ENCODE measurements around the gene CYYR1.

CYYR1 gene

DNA sequence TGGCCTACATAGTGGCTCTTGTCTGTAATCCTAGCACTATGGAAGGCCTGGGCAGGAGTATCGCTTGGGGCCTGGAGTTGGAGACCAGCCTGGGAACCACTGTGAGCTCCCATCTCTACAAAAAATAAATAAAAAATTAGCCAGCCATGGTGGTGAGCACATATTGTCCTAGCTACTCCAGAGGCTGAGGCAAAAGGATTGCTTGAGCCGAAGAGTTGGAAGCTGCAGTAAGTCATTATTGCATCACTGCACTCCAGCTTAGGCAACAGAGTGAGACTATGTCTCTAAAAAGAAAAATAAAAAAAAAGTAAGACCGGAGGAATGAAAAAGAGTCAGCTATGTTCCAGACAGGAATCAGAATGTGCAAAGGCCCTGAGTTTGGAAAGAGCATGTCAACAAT lies 115.3 kb downstream of the CYYR1 start:
- TF ChIP-seq CTCF (IDR thresholded peaks at IDR 0.05; ENCODE audit: borderline replicate concordance, insufficient read depth, low read depth, low read length): no peak
- no peak overlapping the region for H3K4me3 ChIP-seq (ENCODE audit: low read depth, low read length)

- no peak overlapping the region for H3K4me3 ChIP-seq (ENCODE audit: low read depth, low read length)
- TF ChIP-seq CTCF (IDR thresholded peaks at IDR 0.05; ENCODE audit: borderline replicate concordance, insufficient read depth, low read depth, low read length): no peak
Observed at GRCh38 chr21:26453267-26453666, 119.8 kb downstream of the CYYR1 start.

DNA sequence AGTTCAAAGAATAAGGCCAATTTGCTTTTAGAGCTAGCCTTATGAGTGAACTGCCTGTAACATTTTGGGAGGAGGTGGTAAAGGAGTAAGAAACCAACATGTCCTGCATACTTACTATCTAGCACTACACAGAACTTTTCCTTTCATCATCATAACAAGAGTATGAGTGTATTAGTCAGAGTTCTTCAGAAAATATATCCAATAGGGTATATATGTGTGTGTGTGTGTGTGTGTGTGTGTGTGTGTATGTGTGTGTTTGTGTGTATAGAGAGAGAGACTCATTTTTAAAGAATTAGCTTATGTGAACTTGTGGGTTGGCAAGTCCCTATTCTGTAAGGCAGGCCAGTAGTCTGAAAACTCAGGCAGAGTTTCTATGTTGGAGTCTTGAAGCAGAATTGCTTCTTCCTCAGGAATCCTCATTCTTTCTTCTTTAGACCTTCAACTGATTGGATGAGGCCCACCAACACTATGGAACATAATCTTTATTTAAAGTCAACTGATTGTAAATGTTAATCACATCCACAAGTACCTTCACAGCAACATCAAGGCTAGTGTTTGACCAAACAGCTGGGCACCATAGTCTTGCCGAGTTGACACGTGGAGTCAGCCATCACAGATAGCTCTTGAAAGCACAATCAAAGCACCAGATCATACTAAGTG lies 121.9 kb downstream of the CYYR1 start:
- TF ChIP-seq CTCF (IDR thresholded peaks at IDR 0.05; ENCODE audit: borderline replicate concordance, insufficient read depth, low read depth, low read length): no peak
- no peak overlapping the region for H3K4me3 ChIP-seq (ENCODE audit: low read depth, low read length)

DNA sequence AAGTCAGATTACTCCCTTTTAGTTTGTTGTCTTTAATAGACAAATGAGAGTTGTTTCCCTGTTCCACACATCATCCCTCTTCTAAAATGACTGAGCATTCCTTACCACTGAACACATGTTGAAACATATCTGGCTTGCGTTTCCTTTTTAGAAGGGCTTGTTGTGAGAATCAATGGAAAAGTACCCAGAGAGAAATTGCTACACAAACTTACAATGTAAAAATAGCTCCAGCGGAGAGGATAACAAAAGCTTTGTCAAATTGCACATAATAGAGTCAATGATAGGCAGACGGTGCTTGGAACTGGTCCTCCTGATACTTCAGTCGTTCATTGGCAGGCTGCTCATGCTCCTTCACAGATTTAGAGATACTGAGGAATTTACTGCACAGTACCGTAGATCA lies 123.9 kb downstream of the CYYR1 start:
- no peak for TF ChIP-seq CTCF (IDR thresholded peaks at IDR 0.05; ENCODE audit: borderline replicate concordance, insufficient read depth, low read depth, low read length)
- H3K4me3 ChIP-seq (ENCODE audit: low read depth, low read length): no peak overlapping the region

DNA sequence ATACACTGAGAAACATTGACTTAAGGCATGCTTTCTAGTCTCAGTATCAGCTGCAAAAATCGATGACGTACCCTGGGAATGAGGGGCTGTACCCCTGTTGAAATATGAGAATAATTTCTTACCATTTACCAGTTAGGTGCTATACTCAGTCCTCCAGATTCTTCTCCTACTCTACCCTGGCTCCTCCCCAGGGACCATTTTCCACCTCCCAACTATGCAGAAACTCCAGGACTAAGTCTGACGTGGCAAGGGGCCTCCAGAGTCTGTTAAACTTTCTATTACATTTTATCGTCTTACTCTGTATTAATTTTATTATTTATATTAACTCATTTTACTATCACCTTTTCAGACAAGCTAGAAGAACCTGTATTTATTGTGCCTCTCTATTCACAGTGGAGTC lies 124.3 kb downstream of the CYYR1 start:
- TF ChIP-seq CTCF (IDR thresholded peaks at IDR 0.05; ENCODE audit: borderline replicate concordance, insufficient read depth, low read depth, low read length): no peak
- H3K4me3 ChIP-seq (ENCODE audit: low read depth, low read length): no peak overlapping the region

GRCh38 chr21:26447932-26448475 lies 125.1 kb downstream of the CYYR1 start:
- H3K4me3 ChIP-seq (ENCODE audit: low read depth, low read length): no peak overlapping the region
- no peak for TF ChIP-seq CTCF (IDR thresholded peaks at IDR 0.05; ENCODE audit: borderline replicate concordance, insufficient read depth, low read depth, low read length)

DNA sequence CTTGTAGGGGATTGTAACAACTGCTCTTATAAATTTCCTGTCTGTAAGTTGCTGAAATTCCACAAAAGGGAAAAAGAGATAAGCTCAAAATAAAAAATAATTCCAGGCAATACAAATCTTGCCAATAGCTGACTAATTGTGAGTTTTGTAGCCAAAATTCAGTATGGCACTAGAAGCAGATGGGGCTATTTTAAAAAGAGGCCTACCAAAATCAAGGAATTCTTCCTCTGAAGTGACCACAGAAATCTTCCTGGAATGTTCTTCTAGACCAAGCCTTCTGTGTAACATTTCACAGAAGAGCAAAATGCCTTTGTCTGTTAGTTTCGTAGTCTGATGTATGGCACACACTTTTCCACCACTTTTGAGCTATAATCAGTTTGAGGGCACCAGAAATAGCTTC lies 127.6 kb downstream of the CYYR1 start:
- H3K4me3 ChIP-seq (ENCODE audit: low read depth, low read length): no peak overlapping the region
- TF ChIP-seq CTCF (IDR thresholded peaks at IDR 0.05; ENCODE audit: borderline replicate concordance, insufficient read depth, low read depth, low read length): no peak

Data from GM12875 (cell line).